ENCODE measurements around the gene SYCE1L. TPM values are rescaled to one million over a fixed set of nuclear protein-coding genes. Genes with fewer than 3 reads are reported as not detected.
"Not testable (repeated sequence)": the region's sequence is repeated elsewhere in the genome, so short reads cannot be mapped to it uniquely, and the experiment has no call there.

The SYCE1L gene
- total and polyA plus RNA-seq, 9 of the 15 experiments (the other 6 are each of a cell fraction or from before 2014, with no cell fraction given), result 0.54 to 2.7 (median 1.1) TPM; not detected in 5

DNA sequence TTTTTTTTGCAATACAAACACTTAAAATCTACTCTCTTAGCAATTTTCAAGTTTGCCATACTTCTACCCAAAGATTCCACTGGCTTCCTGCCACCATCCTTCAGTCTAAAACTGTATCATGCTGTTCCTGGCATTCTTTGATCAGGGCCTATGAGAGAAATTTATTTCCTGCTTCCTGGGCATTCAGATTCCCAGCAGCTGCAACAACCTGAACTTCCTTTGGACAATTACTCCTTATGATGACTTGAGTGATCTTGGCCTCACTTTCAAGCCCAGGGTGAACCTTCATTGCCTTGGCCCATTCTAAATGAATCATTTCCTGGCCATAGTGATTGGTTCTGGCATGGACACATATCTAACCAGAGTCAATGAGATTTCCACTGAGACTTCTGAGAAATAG, 26.3 kb upstream of the SYCE1L start:
- no peaks in the 10 kb centered on the region for H3K79me2 ChIP-seq (ENCODE audit: control insufficient read depth, insufficient read depth, low read length)
- H3K4me3 ChIP-seq, result no peak overlapping the region
- ATAC-seq (no peak), FAIRE-seq (no peak), DNase-seq (ENCODE audit: extremely low read depth in 1 of 4, low spot score in 3 of 4) (no peak)
- TF ChIP-seq PHF21A (IDR thresholded peaks at IDR 0.05; ENCODE audit: borderline replicate concordance, low read depth), result no peak
- TF ChIP-seq MCM3 (IDR thresholded peaks at IDR 0.05), result no peak
- TF ChIP-seq, protein P1, sequence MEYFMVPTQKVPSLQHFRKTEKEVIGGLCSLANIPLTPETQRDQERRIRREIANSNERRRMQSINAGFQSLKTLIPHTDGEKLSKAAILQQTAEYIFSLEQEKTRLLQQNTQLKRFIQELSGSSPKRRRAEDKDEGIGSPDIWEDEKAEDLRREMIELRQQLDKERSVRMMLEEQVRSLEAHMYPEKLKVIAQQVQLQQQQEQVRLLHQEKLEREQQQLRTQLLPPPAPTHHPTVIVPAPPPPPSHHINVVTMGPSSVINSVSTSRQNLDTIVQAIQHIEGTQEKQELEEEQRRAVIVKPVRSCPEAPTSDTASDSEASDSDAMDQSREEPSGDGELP (CRISPR knock-in tag; IDR thresholded peaks at IDR 0.05; ENCODE audit: borderline replicate concordance), result no peak
- no peaks in the 10 kb centered on the region; a peak in 1 of 5 replicates for H3K27me3 ChIP-seq (ENCODE audit: control insufficient read depth in 2 of 2, insufficient read depth in 2 of 2, low read length in 2 of 2)
- no peaks in the 10 kb centered on the region for H3K9me1 ChIP-seq (ENCODE audit: control insufficient read depth, insufficient read depth, low read length)
- intact Hi-C loops (cut with micrococcal nuclease) (no loop called here), in situ Hi-C loops (cut with MboI) (loop anchor here (5.0 to 25.0 kb wide), 2 partner anchors 511 to 1386 kb away; no protein-coding TSS in a partner anchor)
- no peaks in the 10 kb centered on the region for H3K36me3 ChIP-seq (ENCODE audit: control insufficient read depth, insufficient read depth, low read length)
- no peak overlapping the region for H3K4me2 ChIP-seq (ENCODE audit: insufficient read depth, low read length)
- H3K27ac ChIP-seq (ENCODE audit: extremely low read depth, low read depth, low read length), result no peak overlapping the region
- H3K4me1 ChIP-seq (replicated peaks in 1 of 2; ENCODE audit: control insufficient read depth in 2 of 2, insufficient read depth in 2 of 2, low read length in 2 of 2), result no peaks in the 10 kb centered on the region
- no peak overlapping the region for H3K9ac ChIP-seq (ENCODE audit: insufficient read depth in 1 of 2, low read depth in 2 of 2, low read length in 2 of 2)
- no peak overlapping the region for H2AFZ ChIP-seq (ENCODE audit: low read depth, low read length)
- ChIA-PET POLR2A (no interaction called here), CTCF (ENCODE audit: low intra/inter-chr PET ratio) (interaction anchor here (4.2 kb wide), 1 partner anchor 1384 kb away, joined by 23 read pairs; no protein-coding TSS in a partner anchor)
- BruUV-seq (replicated peaks), result no TSS peak
- no peaks in the 10 kb centered on the region for H4K20me1 ChIP-seq (replicated peaks; ENCODE audit: control insufficient read depth, insufficient read depth, low read length)
- H3K9me3 ChIP-seq (replicated peaks; ENCODE audit: control insufficient read depth, insufficient read depth, low read depth, low read length), result no peaks in the 10 kb centered on the region

DNA sequence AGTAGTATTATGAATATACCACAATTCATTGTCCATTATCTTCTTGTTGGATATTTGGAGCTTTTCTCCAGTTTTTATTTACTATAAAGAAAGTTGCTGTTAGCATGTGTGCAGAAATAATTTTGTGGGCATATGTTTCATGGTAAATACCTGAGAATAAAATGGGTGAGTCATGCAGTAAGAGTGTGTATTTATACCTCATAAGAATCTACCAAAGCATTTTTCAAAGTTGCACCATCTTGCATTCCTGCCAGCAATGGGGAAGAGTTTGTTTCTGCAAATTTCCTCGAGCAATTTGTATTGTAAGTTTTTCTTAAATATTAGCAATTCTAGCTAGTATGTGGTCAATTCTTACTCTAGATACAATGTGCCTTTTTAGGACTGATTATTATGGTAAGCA, 16.1 kb upstream of the SYCE1L start:
- ATAC-seq (no peak), DNase-seq (ENCODE audit: extremely low read depth in 1 of 4, low spot score in 3 of 4) (no peak), FAIRE-seq (no peak)
- Histone ChIP-seq H3K27ac (ENCODE audit: extremely low read depth, low read depth, low read length) (no peak overlapping the region), H3K9me1 (ENCODE audit: control insufficient read depth, insufficient read depth, low read length) (no peaks in the 10 kb centered on the region), H3K4me3 (no peak overlapping the region), H3K36me3 (ENCODE audit: control insufficient read depth, insufficient read depth, low read length) (no peaks in the 10 kb centered on the region), H3K4me2 (ENCODE audit: insufficient read depth, low read length) (no peak overlapping the region), H3K9ac (ENCODE audit: insufficient read depth in 1 of 2, low read depth in 2 of 2, low read length in 2 of 2) (no peak overlapping the region), H4K20me1 (replicated peaks; ENCODE audit: control insufficient read depth, insufficient read depth, low read length) (no peaks in the 10 kb centered on the region), H3K4me1 (replicated peaks in 1 of 2; ENCODE audit: control insufficient read depth in 2 of 2, insufficient read depth in 2 of 2, low read length in 2 of 2) (no peaks in the 10 kb centered on the region; a peak in 1 of 5 replicates), H3K27me3 (ENCODE audit: control insufficient read depth in 2 of 2, insufficient read depth in 2 of 2, low read length in 2 of 2) (no peaks in the 10 kb centered on the region), H2AFZ (ENCODE audit: low read depth, low read length) (no peak overlapping the region), H3K79me2 (ENCODE audit: control insufficient read depth, insufficient read depth, low read length) (no peaks in the 10 kb centered on the region), H3K9me3 (replicated peaks; ENCODE audit: control insufficient read depth, insufficient read depth, low read depth, low read length) (no peaks in the 10 kb centered on the region)
- POLR2A ChIA-PET, result no interaction called here
- 0% methylated on average over 1 of the region's 1 CpG for whole genome bisulfite sequencing (ENCODE audit: insufficient coverage, low coverage, missing lambda C conversion rate)
- TF ChIP-seq FOS (IDR thresholded peaks at IDR 0.05; ENCODE audit: extremely low read depth, insufficient read length) (no peak), CEBPB (tag; IDR thresholded peaks at IDR 0.05) (no peak), ZNF445 (CRISPR knock-in tag; IDR thresholded peaks at IDR 0.05; ENCODE audit: low read depth) (no peak), HNRNPH1 (optimal IDR thresholded peaks at IDR 0.05; ENCODE audit: low read depth, low read length) (no peak)
- BruUV-seq (replicated peaks), result no TSS peak
- intact Hi-C loops (cut with micrococcal nuclease), result no loop called here
- in situ Hi-C loops (cut with MboI), result loop anchor here (25.0 kb wide), 2 partner anchors 1546 to 1971 kb away; partner anchors contain the start of genes CTRB1, CTRB2, KARS1 and TERF2IP
- CTCF ChIA-PET (ENCODE audit: low intra/inter-chr PET ratio), result no interaction called here

DNA sequence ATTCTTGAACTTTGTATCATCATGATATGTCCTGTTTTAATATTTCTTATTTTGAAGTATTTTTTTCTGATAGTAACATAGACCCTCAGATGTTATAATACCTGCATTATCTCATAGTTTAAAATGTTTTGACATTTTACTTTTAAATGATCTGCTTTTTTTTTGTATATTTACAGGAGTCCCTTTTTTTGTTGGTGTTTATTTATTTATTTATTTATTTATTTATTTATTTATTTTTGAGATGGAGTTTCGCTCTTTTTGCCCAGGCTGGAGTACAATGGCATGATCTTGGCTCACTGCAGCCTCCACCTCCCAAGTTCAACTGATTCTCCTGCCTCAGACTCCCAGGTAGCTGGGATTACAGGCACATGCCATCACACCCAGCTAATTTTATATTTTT, 12.9 kb upstream of the SYCE1L start:
- H3K4me1 ChIP-seq (replicated peaks in 1 of 2; ENCODE audit: control insufficient read depth in 2 of 2, insufficient read depth in 2 of 2, low read length in 2 of 2); H3K27me3 ChIP-seq (ENCODE audit: control insufficient read depth in 2 of 2, insufficient read depth in 2 of 2, low read length in 2 of 2); H3K9me1 ChIP-seq (ENCODE audit: control insufficient read depth, insufficient read depth, low read length); H3K79me2 ChIP-seq (ENCODE audit: control insufficient read depth, insufficient read depth, low read length); H3K4me3 ChIP-seq; H3K9ac ChIP-seq (ENCODE audit: insufficient read depth in 1 of 2, low read depth in 2 of 2, low read length in 2 of 2); H2AFZ ChIP-seq (ENCODE audit: low read depth, low read length); H3K36me3 ChIP-seq (ENCODE audit: control insufficient read depth, insufficient read depth, low read length); FAIRE-seq; CTCF ChIA-PET (ENCODE audit: low intra/inter-chr PET ratio); H3K4me2 ChIP-seq (ENCODE audit: insufficient read depth, low read length); H4K20me1 ChIP-seq (replicated peaks; ENCODE audit: control insufficient read depth, insufficient read depth, low read length); DNase-seq (ENCODE audit: extremely low read depth in 1 of 4, low spot score in 3 of 4); H3K27ac ChIP-seq (ENCODE audit: extremely low read depth, low read depth, low read length); H3K9me3 ChIP-seq (replicated peaks; ENCODE audit: control insufficient read depth, insufficient read depth, low read depth, low read length); BruUV-seq (replicated peaks); ATAC-seq; POLR2A ChIA-PET; intact Hi-C loops (cut with micrococcal nuclease): not testable (repeated sequence)
- in situ Hi-C loops (cut with MboI), result loop anchor here (25.0 kb wide), 2 partner anchors 1549 to 1974 kb away; partner anchors contain the start of genes CTRB1, CTRB2, KARS1 and TERF2IP
- WGBS (ENCODE audit: insufficient coverage, low coverage, missing lambda C conversion rate), result 14% methylated on average over 1 of the region's 1 CpG

Measured in K562 (cell line).